Naive thymus-derived CD4-positive, alpha-beta T cell (primary cell): ENCODE data around the gene RBBP8NL. TPM values are rescaled to one million over a fixed set of nuclear protein-coding genes. Genes with fewer than 3 reads are reported as not detected.

Source experiments
- ATAC-seq: fragments of 150-1000 bp; cut with Tn5 transposase; 2 replicates; pipeline ENCODE4 v1.10.0; 2021; ENCODE audit warnings: mild to moderate bottlenecking, moderate library complexity
- CTCF ChIA-PET: fragments of 350-600 bp; sonication (Branson Sonifier 250); formaldehyde crosslinking; loops from one replicate; lab custom pipeline; 2021; ENCODE audit warnings: antibody characterized with exemption; lab: Charles Lee
- POLR2A ChIA-PET: fragments of 350-600 bp; sonication (Branson Sonifier 250); formaldehyde crosslinking; loops from one replicate; lab custom pipeline; 2021; ENCODE audit warnings: antibody characterized with exemption, inconsistent platforms; lab: Charles Lee
- DNase-seq, 9 donors: peaks; one replicate each; pipeline versions ENCODE4 v3.0.0 to v3.0.0-alpha.2; 2020 to 2022; ENCODE audit warnings: mixed read lengths in 1 of 9
- H3K27ac ChIP-seq: one replicate; pipeline ENCODE4 v1.7.0; 2013; ENCODE audit warnings: mild to moderate bottlenecking, low read depth, low read length, moderate library complexity
- H3K27me3 ChIP-seq, 2 donors: one replicate each; pipeline ENCODE4 v1.7.0; 2013; ENCODE audit warnings: low read length in 2 of 2, mild to moderate bottlenecking in 2 of 2, moderate library complexity in 2 of 2; ENCODE audit not compliant: control insufficient read depth in 2 of 2, insufficient read depth in 2 of 2
- H3K36me3 ChIP-seq, 3 experiments: 1 replicate in 2 of 3; 2 replicates in 1 of 3; pipeline ENCODE4 v1.7.0; 2013; ENCODE audit warnings: low read length in 3 of 3, mild to moderate bottlenecking in 3 of 3, moderate library complexity in 1 of 3; ENCODE audit not compliant: insufficient read depth in 3 of 3, control insufficient read depth in 2 of 3
- H3K4me1 ChIP-seq, 2 donors: one replicate each; pipeline ENCODE4 v1.7.0; 2013; ENCODE audit warnings: low read length in 2 of 2, mild to moderate bottlenecking in 2 of 2, moderate library complexity in 1 of 2; ENCODE audit not compliant: control insufficient read depth in 2 of 2, insufficient read depth in 2 of 2
- H3K4me3 ChIP-seq: 2 replicates; pipeline ENCODE4 v1.7.0; 2013; ENCODE audit warnings: mild to moderate bottlenecking, low read length
- H3K9me3 ChIP-seq, 3 experiments: 1 replicate in 2 of 3; 2 replicates in 1 of 3; pipeline ENCODE4 v1.7.0; 2013; ENCODE audit warnings: low read length in 3 of 3; ENCODE audit not compliant: control insufficient read depth in 2 of 3
- H3K27ac Mint-ChIP-seq, 9 donors: one replicate each; pipeline ENCODE4 v1.8.0; 2020 to 2022; ENCODE audit warnings: mixed read lengths in 9 of 9, mild to moderate bottlenecking in 8 of 9, moderate library complexity in 5 of 9, inconsistent platforms in 2 of 9
- H3K27me3 Mint-ChIP-seq, 5 donors: one replicate each; pipeline ENCODE4 v1.8.0; 2021 to 2022; ENCODE audit warnings: mixed read lengths in 5 of 5, mild to moderate bottlenecking in 1 of 5
- H3K36me3 Mint-ChIP-seq, 5 donors: one replicate each; pipeline ENCODE4 v1.8.0; 2020 to 2022; ENCODE audit warnings: mixed read lengths in 5 of 5, mild to moderate bottlenecking in 3 of 5, inconsistent platforms in 1 of 5
- H3K4me1 Mint-ChIP-seq, 7 donors: one replicate each; pipeline ENCODE4 v1.8.0; 2020 to 2022; ENCODE audit warnings: mixed read lengths in 7 of 7, mild to moderate bottlenecking in 3 of 7, inconsistent platforms in 1 of 7
- H3K4me3 Mint-ChIP-seq, 10 donors: one replicate each; pipeline ENCODE4 v1.8.0; 2020 to 2022; ENCODE audit warnings: mild to moderate bottlenecking in 10 of 10, mixed read lengths in 10 of 10, moderate library complexity in 6 of 10, inconsistent platforms in 2 of 10
- H3K9me3 Mint-ChIP-seq, 11 donors: one replicate each; pipeline ENCODE4 v1.8.0; 2020 to 2022; ENCODE audit warnings: mixed read lengths in 11 of 11, mild to moderate bottlenecking in 4 of 11, inconsistent platforms in 1 of 11, moderate library complexity in 1 of 11
- intact Hi-C, 2 donors: fragments of 100-400 bp; cut with micrococcal nuclease; formaldehyde crosslinking; loops; one replicate each; pipeline ENCODE4 v1.15.1; 2023
- polyA plus RNA-seq, 2 donors: library from polyadenylated mRNA; unstranded; fragments of 300-500 nt; fragmentation: Illumina TruSeq; gene quantifications; one replicate each; pipeline ENCODE4 v1.2.3, GENCODE V29; 2021
- total RNA-seq, 6 experiments: library from RNA in 5 of 6; stranded (reverse) in 5 of 6; gene quantifications; 1 replicate in 5 of 6; 2 replicates in 1 of 6; pipeline ENCODE4 v1.2.3 and lab custom pipeline; 2021 to 2026

The RBBP8NL gene
- total and polyA plus RNA-seq, 7 experiments from 2014 or later, result not detected

DNA sequence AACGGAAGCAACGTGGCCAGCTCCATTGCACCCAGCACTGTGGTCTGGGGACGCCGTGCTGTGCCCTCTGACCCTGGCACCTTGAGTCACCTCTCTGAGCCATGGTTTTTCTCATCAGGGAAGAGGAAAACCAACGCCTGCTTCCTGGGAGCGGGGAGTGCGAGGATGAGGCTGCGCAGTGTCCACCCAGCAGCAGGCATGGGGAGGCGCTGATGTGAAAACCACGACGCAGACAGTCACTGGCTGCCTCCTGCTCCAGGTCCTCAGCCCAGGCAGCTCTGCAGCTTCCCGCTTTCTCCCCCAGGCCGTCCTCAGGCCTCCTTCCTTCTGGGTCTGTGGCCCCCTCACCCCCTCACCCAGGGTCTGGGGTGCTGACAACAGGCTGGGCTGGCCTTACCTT lies 34.5 kb upstream of the RBBP8NL start:
- POLR2A ChIA-PET, result no interaction called here
- H3K27ac ChIP-seq, result no peak overlapping the region
- H3K9me3 ChIP-seq, result no peaks in the 10 kb centered on the region
- H3K27me3 ChIP-seq, result no peaks in the 10 kb centered on the region
- Mint-ChIP-seq H3K4me1 (no peaks in the 10 kb centered on the region), H3K27me3 (peaks cover 0 to 6% (median 0%) of the 10 kb centered on the region in 5 donors), H3K4me3 (no peak overlapping the region), H3K27ac (no peak overlapping the region), H3K36me3 (no peaks in the 10 kb centered on the region), H3K9me3 (no peaks in the 10 kb centered on the region)
- H3K36me3 ChIP-seq, result no peaks in the 10 kb centered on the region
- H3K4me3 ChIP-seq, result no peak overlapping the region
- intact Hi-C loops, result no loop called here
- no peaks in the 10 kb centered on the region for H3K4me1 ChIP-seq
- CTCF ChIA-PET, result no interaction called here
- no peak for ATAC-seq
- DNase-seq, result no peak

DNA sequence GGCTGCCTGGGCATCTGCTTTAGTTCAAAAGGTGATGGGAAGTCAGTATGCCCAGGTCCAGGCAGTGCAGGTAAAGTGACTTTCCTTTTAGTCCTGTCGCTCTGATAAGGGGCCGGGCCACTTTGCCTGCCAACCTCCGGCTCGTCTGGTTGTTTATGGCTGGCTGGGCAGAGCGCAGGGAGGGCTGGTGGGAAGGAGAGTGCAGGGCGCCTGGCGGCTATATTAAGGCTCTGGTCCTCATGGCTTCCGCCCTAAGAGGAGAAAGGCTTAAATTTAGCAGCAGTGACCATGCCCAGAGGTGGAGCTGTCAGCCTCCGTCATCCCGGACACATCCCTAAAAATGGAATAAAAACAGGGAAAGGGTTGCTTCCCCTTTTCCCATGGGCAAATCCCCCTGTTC lies 33.8 kb upstream of the RBBP8NL start:
- H3K4me1 ChIP-seq, result no peaks in the 10 kb centered on the region
- no peaks in the 10 kb centered on the region for H3K27me3 ChIP-seq
- intact Hi-C loops, result no loop called here
- ChIA-PET POLR2A (no interaction called here), CTCF (interaction anchor here (0.6 kb wide), 1 partner anchor 11 kb away, joined by 4 read pairs; no protein-coding TSS in a partner anchor)
- no peaks in the 10 kb centered on the region for H3K36me3 ChIP-seq
- no peaks in the 10 kb centered on the region for H3K9me3 Mint-ChIP-seq
- H3K4me3 ChIP-seq, result no peak overlapping the region
- no peak overlapping the region for H3K27ac Mint-ChIP-seq
- no peaks in the 10 kb centered on the region for H3K36me3 Mint-ChIP-seq
- no peaks in the 10 kb centered on the region for H3K4me1 Mint-ChIP-seq
- H3K27ac ChIP-seq, result no peak overlapping the region
- H3K4me3 Mint-ChIP-seq, result no peak overlapping the region
- no peaks in the 10 kb centered on the region for H3K9me3 ChIP-seq
- ATAC-seq, result no peak
- H3K27me3 Mint-ChIP-seq, result peaks cover 2 to 6% (median 3%) of the 10 kb centered on the region in 5 donors
- no peak for DNase-seq

DNA sequence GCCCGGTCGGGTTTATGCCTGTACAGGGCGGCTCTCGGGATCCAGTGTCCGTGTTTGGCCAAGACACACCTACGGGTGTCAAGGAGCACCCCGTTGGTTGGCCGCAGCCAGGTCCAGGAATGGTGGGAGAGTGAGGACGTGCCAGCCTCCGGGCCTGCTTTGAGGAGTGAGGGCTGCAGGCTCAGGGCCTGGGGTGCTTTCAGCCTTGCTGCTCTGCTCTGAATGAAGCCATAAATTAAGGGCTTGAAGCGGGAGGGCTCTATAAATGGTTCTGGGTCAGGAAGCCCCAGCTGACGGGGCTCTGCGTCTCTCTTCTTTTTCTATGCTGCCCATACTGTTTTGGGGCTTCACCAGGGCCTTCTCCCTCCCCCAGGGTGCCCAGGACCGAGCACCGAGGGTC lies 33.3 kb upstream of the RBBP8NL start:
- H3K4me3 Mint-ChIP-seq, result no peak overlapping the region
- no peak overlapping the region for H3K27ac Mint-ChIP-seq
- Histone ChIP-seq H3K27me3 (no peaks in the 10 kb centered on the region), H3K4me1 (no peaks in the 10 kb centered on the region), H3K36me3 (no peaks in the 10 kb centered on the region), H3K9me3 (no peaks in the 10 kb centered on the region), H3K27ac (no peak overlapping the region), H3K4me3 (no peak overlapping the region)
- peaks cover 3 to 6% (median 4%) of the 10 kb centered on the region in 5 donors for H3K27me3 Mint-ChIP-seq
- H3K9me3 Mint-ChIP-seq, result no peaks in the 10 kb centered on the region
- H3K36me3 Mint-ChIP-seq, result no peaks in the 10 kb centered on the region
- ATAC-seq (no peak), DNase-seq (no peak)
- POLR2A ChIA-PET, result no interaction called here
- CTCF ChIA-PET, result interaction anchor here (0.6 kb wide), 1 partner anchor 11 kb away, joined by 4 read pairs; no protein-coding TSS in a partner anchor
- intact Hi-C loops, result no loop called here
- H3K4me1 Mint-ChIP-seq, result no peaks in the 10 kb centered on the region

DNA sequence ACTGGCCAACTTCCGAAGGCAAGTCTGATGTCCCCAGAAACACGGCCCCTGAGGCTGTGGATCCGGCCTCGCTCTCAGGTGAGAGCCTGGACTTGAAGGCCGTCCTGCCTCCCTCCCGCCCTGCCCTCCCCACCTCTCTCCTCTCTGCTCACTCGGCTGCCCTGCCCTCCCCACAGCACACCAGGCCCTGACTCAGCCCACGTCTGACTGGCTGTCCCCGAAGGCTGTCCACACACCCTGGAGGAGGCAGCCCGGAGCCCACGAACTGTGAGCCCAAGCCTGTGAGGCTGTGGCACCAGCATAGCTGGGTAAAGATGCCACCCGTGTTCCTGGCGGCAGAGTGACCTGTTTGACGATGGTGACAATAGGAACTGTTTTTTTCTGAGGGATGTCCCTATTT lies 32.1 kb upstream of the RBBP8NL start:
- H3K9me3 Mint-ChIP-seq, result no peaks in the 10 kb centered on the region
- ChIA-PET POLR2A (no interaction called here), CTCF (no interaction called here)
- no peaks in the 10 kb centered on the region for H3K36me3 ChIP-seq
- no peaks in the 10 kb centered on the region for H3K9me3 ChIP-seq
- no peak overlapping the region for H3K4me3 Mint-ChIP-seq
- H3K27me3 Mint-ChIP-seq, result peaks cover 3 to 6% (median 4%) of the 10 kb centered on the region in 5 donors
- H3K4me1 Mint-ChIP-seq, result no peaks in the 10 kb centered on the region
- H3K4me3 ChIP-seq, result no peak overlapping the region
- no peak overlapping the region for H3K27ac Mint-ChIP-seq
- H3K36me3 Mint-ChIP-seq, result no peaks in the 10 kb centered on the region
- H3K4me1 ChIP-seq, result no peaks in the 10 kb centered on the region
- intact Hi-C loops, result no loop called here
- ATAC-seq, result no peak
- no peak overlapping the region for H3K27ac ChIP-seq
- H3K27me3 ChIP-seq, result no peaks in the 10 kb centered on the region
- no peak for DNase-seq

DNA sequence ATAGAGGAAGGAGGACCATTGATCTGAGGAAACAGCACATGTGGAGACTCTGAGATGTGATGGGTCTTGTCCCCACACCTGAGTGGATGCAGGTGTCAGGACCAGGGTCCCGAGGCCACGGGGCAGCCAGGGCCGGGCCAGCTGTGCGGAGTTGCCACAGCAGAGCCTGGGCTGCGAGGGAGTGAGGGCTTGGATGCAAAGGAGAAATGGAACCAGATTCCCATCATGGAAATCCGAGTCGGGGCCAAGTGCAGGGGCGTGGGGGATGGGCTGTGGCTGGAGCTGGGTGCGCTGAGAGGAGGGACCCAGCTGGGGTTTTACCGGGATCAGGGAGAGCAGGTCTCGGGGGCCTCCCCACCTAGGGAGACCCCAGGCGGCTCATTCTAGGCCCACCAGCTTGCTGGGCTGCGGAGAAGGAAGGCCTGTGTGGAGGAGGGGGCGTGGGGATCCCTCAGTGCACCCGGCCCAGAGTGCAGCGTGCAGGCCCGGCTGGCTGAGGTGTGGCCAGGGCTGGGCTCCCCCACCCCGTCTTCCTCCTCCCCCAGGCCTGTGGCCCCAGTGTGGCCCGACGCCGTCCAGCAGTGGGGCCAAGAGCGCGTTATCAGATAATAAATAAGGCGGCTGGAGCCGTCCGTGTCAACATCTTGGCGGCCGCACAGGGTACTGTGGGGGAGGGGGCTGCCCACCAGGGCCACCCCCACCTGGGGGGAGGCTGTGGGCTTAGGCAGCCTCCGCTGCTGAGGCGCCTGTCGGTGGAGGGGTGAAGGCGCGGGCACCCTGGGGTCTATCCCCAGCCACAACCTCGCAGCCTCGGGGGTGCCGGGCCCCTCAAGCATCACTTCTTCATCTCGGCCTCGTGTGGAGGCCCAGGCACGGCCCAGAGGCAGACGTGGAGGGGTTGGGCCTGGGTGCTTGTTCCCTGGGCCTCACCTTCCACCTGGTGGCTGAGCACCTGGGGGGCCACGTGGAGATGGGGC lies 31.2 kb upstream of the RBBP8NL start:
- DNase-seq (no peak), ATAC-seq (no peak)
- Mint-ChIP-seq H3K36me3 (no peaks in the 10 kb centered on the region), H3K4me1 (no peaks in the 10 kb centered on the region), H3K4me3 (no peak overlapping the region), H3K27me3 (peaks cover 3 to 10% (median 4%) of the 10 kb centered on the region in 5 donors), H3K27ac (no peak overlapping the region), H3K9me3 (no peaks in the 10 kb centered on the region)
- ChIA-PET CTCF (no interaction called here), POLR2A (no interaction called here)
- no peaks in the 10 kb centered on the region for H3K36me3 ChIP-seq
- H3K4me1 ChIP-seq, result no peaks in the 10 kb centered on the region
- H3K27me3 ChIP-seq, result no peaks in the 10 kb centered on the region
- H3K27ac ChIP-seq, result no peak overlapping the region
- H3K9me3 ChIP-seq, result no peaks in the 10 kb centered on the region
- intact Hi-C loops, result no loop called here
- H3K4me3 ChIP-seq, result no peak overlapping the region

DNA sequence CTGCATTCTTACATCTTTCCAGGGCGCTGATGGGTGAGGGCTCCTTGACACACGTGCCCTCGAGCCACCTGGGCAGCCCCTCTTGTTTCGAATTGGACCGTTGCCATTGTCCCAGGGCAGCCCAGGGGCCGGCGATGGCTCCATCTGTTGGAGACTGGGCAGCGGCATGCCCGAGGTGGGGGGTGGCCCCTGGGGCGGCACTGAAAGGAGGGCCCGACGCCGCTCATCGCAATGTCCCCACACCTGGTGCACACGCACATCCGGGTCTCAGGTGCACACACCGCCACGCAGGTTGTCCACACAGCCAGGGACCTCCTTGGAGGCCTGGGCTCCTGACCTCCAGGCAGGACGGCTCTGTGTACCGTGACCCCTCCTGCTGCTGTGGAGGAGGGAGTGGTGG lies 30.5 kb upstream of the RBBP8NL start:
- no peak for ATAC-seq
- no peaks in the 10 kb centered on the region for H3K4me1 ChIP-seq
- H3K9me3 ChIP-seq, result no peaks in the 10 kb centered on the region
- CTCF ChIA-PET, result no interaction called here
- H3K36me3 Mint-ChIP-seq, result no peaks in the 10 kb centered on the region
- H3K27ac ChIP-seq, result no peak overlapping the region
- H3K27me3 Mint-ChIP-seq, result peaks cover 3 to 10% (median 4%) of the 10 kb centered on the region in 5 donors
- H3K27ac Mint-ChIP-seq, result no peak overlapping the region
- no peaks in the 10 kb centered on the region for H3K27me3 ChIP-seq
- POLR2A ChIA-PET, result no interaction called here
- H3K36me3 ChIP-seq, result no peaks in the 10 kb centered on the region
- no peak for DNase-seq
- H3K4me3 ChIP-seq, result no peak overlapping the region
- H3K4me1 Mint-ChIP-seq, result no peaks in the 10 kb centered on the region
- H3K4me3 Mint-ChIP-seq, result no peak overlapping the region
- intact Hi-C loops, result no loop called here
- no peaks in the 10 kb centered on the region for H3K9me3 Mint-ChIP-seq

DNA sequence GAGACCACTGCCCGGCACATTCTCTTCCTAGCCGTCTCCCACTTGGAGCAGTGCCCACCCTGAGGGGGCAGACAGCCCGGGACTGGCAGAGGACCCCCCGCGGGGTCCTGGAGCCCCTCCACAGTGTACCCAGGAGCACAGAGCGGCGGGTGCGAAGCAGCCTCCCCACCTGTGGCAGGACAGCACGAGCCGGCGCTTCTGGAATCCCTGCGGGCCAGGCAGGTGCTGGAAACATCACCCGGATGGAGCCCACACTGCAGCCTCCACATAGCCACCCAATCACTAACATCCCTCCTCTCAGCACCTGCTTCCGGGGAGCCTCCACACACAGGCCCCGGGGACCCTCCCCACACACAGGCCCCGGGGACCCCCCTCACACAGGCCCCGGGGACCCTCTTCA lies 29.8 kb upstream of the RBBP8NL start:
- Mint-ChIP-seq H3K4me3 (no peak overlapping the region), H3K4me1 (no peaks in the 10 kb centered on the region), H3K9me3 (no peaks in the 10 kb centered on the region), H3K27ac (no peak overlapping the region), H3K27me3 (peaks cover 3 to 10% (median 4%) of the 10 kb centered on the region in 5 donors), H3K36me3 (no peaks in the 10 kb centered on the region)
- CTCF ChIA-PET, result no interaction called here
- Histone ChIP-seq H3K27me3 (no peaks in the 10 kb centered on the region), H3K27ac (no peak overlapping the region), H3K4me3 (no peak overlapping the region), H3K36me3 (no peaks in the 10 kb centered on the region), H3K9me3 (no peaks in the 10 kb centered on the region), H3K4me1 (no peaks in the 10 kb centered on the region)
- ATAC-seq (no peak), DNase-seq (no peak)
- POLR2A ChIA-PET, result no interaction called here
- intact Hi-C loops, result no loop called here
